ENCODE data around the gene BCAN. TPM values are rescaled to one million over a fixed set of nuclear protein-coding genes. Genes with fewer than 3 reads are reported as not detected.

Gene BCAN
- total RNA-seq, 2 donors from 2014 or later, result 0.36 to 0.67 TPM

GRCh38 chr1:156704166-156704711, 62.3 kb downstream of the BCAN start:
- no peak for ATAC-seq
- peaks cover 0 to 22% of the 10 kb centered on the region in 2 donors for H3K4me1 Mint-ChIP-seq (ENCODE audit: low read depth in 2 of 2)
- no peaks in the 10 kb centered on the region for H3K9me3 Mint-ChIP-seq
- peak overlapping the region; percentile 17 for H3K4me3 Mint-ChIP-seq
- H3K27me3 Mint-ChIP-seq, result peaks cover 13 to 20% of the 10 kb centered on the region in 2 donors
- no peaks in the 10 kb centered on the region for H3K36me3 Mint-ChIP-seq
- no peak for DNase-seq (ENCODE audit: low spot score)
- H3K27ac Mint-ChIP-seq, result peak overlapping the region in 1 of 2 donors; percentile 32

GRCh38 chr1:156704930-156705320, 63.0 kb downstream of the BCAN start:
- DNase-seq (ENCODE audit: low spot score), result no peak
- Mint-ChIP-seq H3K27ac (peak overlapping the region in 1 of 2 donors; percentile 37), H3K27me3 (peaks cover 13 to 20% of the 10 kb centered on the region in 2 donors), H3K36me3 (no peaks in the 10 kb centered on the region), H3K4me1 (ENCODE audit: low read depth in 2 of 2) (peaks cover 0 to 22% of the 10 kb centered on the region in 2 donors), H3K4me3 (peak overlapping the region; percentile 20), H3K9me3 (no peaks in the 10 kb centered on the region)
- ATAC-seq, result peak; percentile 52 to 68

GRCh38 chr1:156705321-156705917, 63.5 kb downstream of the BCAN start, which contains the start of gene CRABP2:
Gene CRABP2, minus strand, starts transcription at chr1:156705583. Its CDS starts 137 bp downstream, at chr1:156705446.
- no peak for DNase-seq (ENCODE audit: low spot score)
- Mint-ChIP-seq H3K27ac (peak within 1 kb of the TSS in 1 of 2 donors; percentile 69), H3K27me3 (peaks cover 13 to 20% of the 10 kb centered on the region in 2 donors), H3K4me3 (peak within 1 kb of the TSS; percentile 55), H3K4me1 (ENCODE audit: low read depth in 2 of 2) (peaks cover 0 to 22% of the 10 kb centered on the region in 2 donors), H3K36me3 (no peaks in the 10 kb centered on the region), H3K9me3 (no peaks in the 10 kb centered on the region)
- ATAC-seq, result peak; percentile 4 to 33

GRCh38 chr1:156705918-156706656, 64.2 kb downstream of the BCAN start:
- H3K4me3 Mint-ChIP-seq, result peak overlapping the region; percentile 55
- DNase-seq (ENCODE audit: low spot score) (no peak), ATAC-seq (peak; percentile 65 to 71)
- no peaks in the 10 kb centered on the region for H3K9me3 Mint-ChIP-seq
- H3K27ac Mint-ChIP-seq, result peak overlapping the region in 1 of 2 donors; percentile 69
- H3K4me1 Mint-ChIP-seq (ENCODE audit: low read depth in 2 of 2), result peaks cover 0 to 22% of the 10 kb centered on the region in 2 donors
- H3K36me3 Mint-ChIP-seq, result no peaks in the 10 kb centered on the region
- peaks cover 13 to 20% of the 10 kb centered on the region in 2 donors for H3K27me3 Mint-ChIP-seq

GRCh38 chr1:156706657-156707416, 64.9 kb downstream of the BCAN start:
- no peaks in the 10 kb centered on the region for H3K9me3 Mint-ChIP-seq
- DNase-seq (ENCODE audit: low spot score) (no peak), ATAC-seq (peak in 1 of 2 donors; percentile 16)
- H3K36me3 Mint-ChIP-seq, result no peaks in the 10 kb centered on the region
- H3K4me3 Mint-ChIP-seq, result peak overlapping the region; percentile 55
- H3K27ac Mint-ChIP-seq, result no peak overlapping the region
- peaks cover 10 to 20% of the 10 kb centered on the region in 2 donors for H3K27me3 Mint-ChIP-seq
- peaks cover 0 to 22% of the 10 kb centered on the region in 2 donors for H3K4me1 Mint-ChIP-seq (ENCODE audit: low read depth in 2 of 2)

GRCh38 chr1:156707417-156708217, 65.7 kb downstream of the BCAN start:
- H3K27ac Mint-ChIP-seq, result no peak overlapping the region
- DNase-seq (ENCODE audit: low spot score) (no peak), ATAC-seq (no peak)
- peaks cover 0 to 22% of the 10 kb centered on the region in 2 donors for H3K4me1 Mint-ChIP-seq (ENCODE audit: low read depth in 2 of 2)
- no peak overlapping the region for H3K4me3 Mint-ChIP-seq
- no peaks in the 10 kb centered on the region for H3K9me3 Mint-ChIP-seq
- H3K36me3 Mint-ChIP-seq, result no peaks in the 10 kb centered on the region
- H3K27me3 Mint-ChIP-seq, result peaks cover 10 to 19% of the 10 kb centered on the region in 2 donors

GRCh38 chr1:156708218-156708661, 66.3 kb downstream of the BCAN start:
- H3K4me3 Mint-ChIP-seq, result no peak overlapping the region
- H3K36me3 Mint-ChIP-seq, result no peaks in the 10 kb centered on the region
- H3K4me1 Mint-ChIP-seq (ENCODE audit: low read depth in 2 of 2), result peaks cover 0 to 22% of the 10 kb centered on the region in 2 donors
- H3K27me3 Mint-ChIP-seq, result peaks cover 7 to 13% of the 10 kb centered on the region in 2 donors
- ATAC-seq (no peak), DNase-seq (ENCODE audit: low spot score) (no peak)
- H3K9me3 Mint-ChIP-seq, result no peaks in the 10 kb centered on the region
- no peak overlapping the region for H3K27ac Mint-ChIP-seq

GRCh38 chr1:156709031-156709430, 67.1 kb downstream of the BCAN start:
- no peaks in the 10 kb centered on the region for H3K9me3 Mint-ChIP-seq
- no peak for ATAC-seq
- no peak overlapping the region for H3K4me3 Mint-ChIP-seq
- peaks cover 0 to 20% of the 10 kb centered on the region in 2 donors for H3K4me1 Mint-ChIP-seq (ENCODE audit: low read depth in 2 of 2)
- no peaks in the 10 kb centered on the region for H3K36me3 Mint-ChIP-seq
- H3K27ac Mint-ChIP-seq, result no peak overlapping the region
- no peak for DNase-seq (ENCODE audit: low spot score)
- peaks cover 7% of the 10 kb centered on the region in 2 donors for H3K27me3 Mint-ChIP-seq

Other genes starting within 250 kb of the BCAN start
- gene MEF2D, start 141.3 kb upstream of the BCAN start, total RNA-seq, result 10 to 100 TPM; 48.1 to 62.2 TPM
- 1 to 10 TPM; 3.4 to 6.4 TPM for gene IQGAP3, start 69.6 kb upstream of the BCAN start, total RNA-seq
- gene TTC24, start 62.4 kb upstream of the BCAN start, total RNA-seq, result 1 to 10 TPM; 1.8 to 2.2 TPM
- gene NAXE, start 50.3 kb upstream of the BCAN start, total RNA-seq, result 10 to 100 TPM; 54.0 to 67.5 TPM
- 100 to 1,000 TPM in 1 of 2 donors, 10 to 100 TPM in 1; 47.9 to 135 TPM for gene GPATCH4, start 40.6 kb upstream of the BCAN start, total RNA-seq
- not detected for gene HAPLN2, start 22.7 kb upstream of the BCAN start, total RNA-seq
- not detected for gene NES, start 35.3 kb downstream of the BCAN start, total RNA-seq
- 1 to 10 TPM; 2.4 to 4.6 TPM for gene CRABP2, start 63.5 kb downstream of the BCAN start, total RNA-seq
- 10 to 100 TPM; 33.0 to 37.4 TPM for gene METTL25B, start 86.4 kb downstream of the BCAN start, total RNA-seq
- gene ISG20L2, start 86.6 kb downstream of the BCAN start, total RNA-seq, result 10 to 100 TPM; 67.5 to 97.5 TPM
- gene MRPL24, start 99.0 kb downstream of the BCAN start, total RNA-seq, result 10 to 100 TPM; 52.9 to 71.2 TPM
- 100 to 1,000 TPM; 208 to 308 TPM for gene HDGF, start 109.6 kb downstream of the BCAN start, total RNA-seq
- 100 to 1,000 TPM in 1 of 2 donors, 10 to 100 TPM in 1; 86.2 to 116 TPM for gene PRCC, start 125.4 kb downstream of the BCAN start, total RNA-seq
- 100 to 1,000 TPM; 153 to 188 TPM for gene SH2D2A, start 174.7 kb downstream of the BCAN start, total RNA-seq
- gene INSRR, start 217.0 kb downstream of the BCAN start, total RNA-seq, result under 1 TPM; 0.14 TPM
- gene NTRK1, start 218.7 kb downstream of the BCAN start, total RNA-seq, result 1 to 10 TPM; 1.4 to 8.1 TPM